BE2C (cell line): ENCODE data around the gene C20orf141.

Experiments
- DNase-seq: peaks from one replicate; pipeline ENCODE4 v3.0.0-alpha.2; 2020
- H3K27me3 ChIP-seq: fragments of 250-450 bp; sonication (Bioruptor Pico); 2 replicates; pipeline ENCODE4 v1.5.1; 2020; ENCODE audit warnings: mild to moderate bottlenecking
- H3K36me3 ChIP-seq: fragments of 250-450 bp; sonication (Bioruptor Pico); 2 replicates; pipeline ENCODE4 v1.5.1; 2020; ENCODE audit warnings: mild to moderate bottlenecking
- H3K4me1 ChIP-seq: fragments of 250-450 bp; sonication (Bioruptor Pico); 2 replicates; pipeline ENCODE4 v1.5.1; 2020
- H3K4me3 ChIP-seq: 2 replicates; pipeline ENCODE4 v1.5.1; 2011; ENCODE audit warnings: low read depth, low read length
- H3K9me3 ChIP-seq: fragments of 250-450 bp; sonication (Bioruptor Pico); 2 replicates; pipeline ENCODE4 v1.5.1; 2020
- TF ChIP-seq, protein P1 (sequence below): IDR thresholded peaks from 2 replicates; pipeline ENCODE4 v1.5.1; 2012; ENCODE audit warnings: mild to moderate bottlenecking, low read depth, low read length

The C20orf141 gene

DNA sequence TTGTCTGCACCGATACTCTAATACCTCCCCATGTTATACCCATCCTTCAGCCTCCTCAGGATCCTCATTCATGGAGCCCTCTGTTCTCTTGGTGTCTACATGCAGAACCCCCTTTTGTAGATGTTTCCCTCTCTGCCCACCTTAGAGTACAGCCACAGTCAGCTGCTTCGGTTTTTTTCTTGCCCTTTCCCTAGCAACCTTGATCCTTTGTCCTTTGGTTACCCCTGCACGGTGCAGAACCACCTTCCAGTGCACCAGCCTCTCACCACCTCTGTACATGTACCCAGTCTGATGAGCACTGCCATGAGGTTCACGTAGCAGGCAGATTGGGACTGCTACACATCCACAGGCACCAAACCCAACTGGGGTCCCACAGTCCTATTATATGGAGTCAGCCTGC, 33.0 kb downstream of the C20orf141 start:
- no peaks in the 10 kb centered on the region for H3K9me3 ChIP-seq
- no peak overlapping the region for H3K4me3 ChIP-seq
- H3K4me1 ChIP-seq: no peaks in the 10 kb centered on the region
- no peak for DNase-seq
- no peaks in the 10 kb centered on the region for H3K36me3 ChIP-seq
- TF ChIP-seq, protein P1, sequence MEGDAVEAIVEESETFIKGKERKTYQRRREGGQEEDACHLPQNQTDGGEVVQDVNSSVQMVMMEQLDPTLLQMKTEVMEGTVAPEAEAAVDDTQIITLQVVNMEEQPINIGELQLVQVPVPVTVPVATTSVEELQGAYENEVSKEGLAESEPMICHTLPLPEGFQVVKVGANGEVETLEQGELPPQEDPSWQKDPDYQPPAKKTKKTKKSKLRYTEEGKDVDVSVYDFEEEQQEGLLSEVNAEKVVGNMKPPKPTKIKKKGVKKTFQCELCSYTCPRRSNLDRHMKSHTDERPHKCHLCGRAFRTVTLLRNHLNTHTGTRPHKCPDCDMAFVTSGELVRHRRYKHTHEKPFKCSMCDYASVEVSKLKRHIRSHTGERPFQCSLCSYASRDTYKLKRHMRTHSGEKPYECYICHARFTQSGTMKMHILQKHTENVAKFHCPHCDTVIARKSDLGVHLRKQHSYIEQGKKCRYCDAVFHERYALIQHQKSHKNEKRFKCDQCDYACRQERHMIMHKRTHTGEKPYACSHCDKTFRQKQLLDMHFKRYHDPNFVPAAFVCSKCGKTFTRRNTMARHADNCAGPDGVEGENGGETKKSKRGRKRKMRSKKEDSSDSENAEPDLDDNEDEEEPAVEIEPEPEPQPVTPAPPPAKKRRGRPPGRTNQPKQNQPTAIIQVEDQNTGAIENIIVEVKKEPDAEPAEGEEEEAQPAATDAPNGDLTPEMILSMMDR: no peak
- H3K27me3 ChIP-seq: no peaks in the 10 kb centered on the region

DNA sequence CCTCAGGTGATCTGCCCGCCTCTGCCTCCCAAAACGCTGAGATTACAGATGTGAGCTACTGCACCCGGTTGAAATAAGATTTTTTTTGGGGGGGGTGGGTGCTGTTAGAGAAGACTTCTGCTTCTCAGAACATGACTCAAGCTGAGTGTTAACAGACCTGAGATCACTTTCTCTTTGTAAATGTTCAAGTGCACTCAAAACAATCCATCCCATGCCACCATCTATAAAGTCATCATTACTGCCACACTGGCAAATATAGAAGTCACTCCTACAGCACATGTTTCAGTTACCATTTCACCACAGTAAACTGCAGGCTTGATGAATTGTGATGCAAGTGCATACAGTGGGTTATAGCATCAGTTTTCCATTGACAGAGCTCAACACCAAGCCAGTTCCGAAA, 34.7 kb downstream of the C20orf141 start:
- TF ChIP-seq, protein P1: no peak
- Histone ChIP-seq H3K4me1 (no peaks in the 10 kb centered on the region), H3K4me3 (no peak overlapping the region), H3K9me3 (no peaks in the 10 kb centered on the region), H3K27me3 (no peaks in the 10 kb centered on the region), H3K36me3 (no peaks in the 10 kb centered on the region)
- no peak for DNase-seq

DNA sequence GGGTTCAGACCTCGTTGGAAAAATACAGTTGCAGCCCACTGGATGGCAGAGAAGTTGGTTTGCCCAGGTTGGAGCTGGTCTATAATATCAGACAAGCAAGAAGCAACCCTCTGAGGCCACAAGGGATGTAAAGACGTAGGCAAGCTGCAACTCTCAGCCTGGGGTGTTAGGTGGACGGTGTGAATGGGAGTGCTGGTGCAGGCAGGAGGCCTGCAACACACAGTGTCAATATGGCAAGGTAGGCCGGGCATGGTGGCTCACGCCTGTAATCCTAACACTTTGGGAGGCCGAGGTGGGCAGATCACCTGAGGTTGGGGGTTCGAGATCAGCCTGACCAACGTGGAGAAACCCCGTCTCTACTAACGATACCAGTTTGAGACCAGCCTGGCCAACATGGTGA, 36.3 kb downstream of the C20orf141 start:
- Histone ChIP-seq H3K9me3 (no peaks in the 10 kb centered on the region), H3K4me3 (no peak overlapping the region), H3K27me3 (no peaks in the 10 kb centered on the region), H3K36me3 (no peaks in the 10 kb centered on the region), H3K4me1 (no peaks in the 10 kb centered on the region)
- DNase-seq: no peak
- TF ChIP-seq, protein P1: no peak

DNA sequence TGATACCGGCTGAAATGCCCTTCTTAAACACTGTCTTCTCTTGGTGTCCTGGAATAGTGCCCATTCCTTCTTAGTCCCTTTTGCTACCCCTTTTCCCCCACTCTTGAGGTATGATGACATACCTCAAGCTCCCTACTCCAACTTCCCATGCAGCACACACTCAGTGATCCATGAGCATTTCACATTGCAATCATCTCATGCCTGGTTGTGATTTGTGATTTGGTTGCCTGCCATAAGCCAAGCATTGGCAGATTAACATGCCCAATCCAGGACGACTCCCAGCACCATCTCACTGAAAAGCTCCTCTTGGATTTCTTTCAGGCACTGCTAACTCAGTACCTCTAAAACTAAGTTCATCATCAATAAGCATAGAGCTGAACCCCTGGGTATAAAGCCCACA, 43.8 kb downstream of the C20orf141 start:
- TF ChIP-seq, protein P1: no peak
- no peaks in the 10 kb centered on the region for H3K36me3 ChIP-seq

DNA sequence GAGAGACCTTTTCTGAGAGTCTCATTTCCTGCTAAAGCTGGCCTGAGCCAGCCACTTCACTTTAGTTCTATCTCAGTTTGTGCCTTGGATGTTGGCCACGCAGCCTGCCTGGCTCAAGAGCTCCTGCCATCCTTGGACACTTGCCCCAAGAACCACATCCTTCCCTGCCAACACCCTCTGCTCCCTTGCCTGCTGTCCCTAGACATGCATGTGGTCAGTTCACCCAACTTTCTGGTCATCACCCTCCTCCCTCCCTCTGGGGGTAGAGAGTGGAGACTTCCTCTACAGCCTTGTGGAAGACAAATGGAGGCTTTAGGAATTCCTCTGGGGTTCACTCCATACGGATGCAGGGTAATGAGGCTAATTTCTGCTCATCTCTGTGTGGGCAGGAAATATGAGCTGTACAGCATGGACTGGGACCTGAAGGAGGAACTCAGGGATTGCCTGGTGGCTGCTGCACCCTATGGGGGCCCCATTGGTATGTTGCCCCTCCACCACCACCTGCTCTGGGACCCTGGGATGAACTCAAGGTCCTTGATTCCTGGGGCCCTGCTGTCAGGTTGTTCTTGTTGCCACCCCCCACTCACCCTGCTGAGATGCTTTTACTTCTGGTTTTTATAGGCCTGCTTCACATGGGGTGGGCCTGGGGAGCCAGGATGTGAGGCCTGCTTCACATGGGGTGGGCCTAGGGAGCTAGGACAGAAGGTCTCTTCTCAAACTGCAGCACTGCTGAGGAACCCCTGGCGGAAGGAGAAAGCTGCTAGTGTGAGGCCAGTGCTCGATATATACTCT, 44.7 kb downstream of the C20orf141 start:
- DNase-seq: no peak
- H3K9me3 ChIP-seq: no peaks in the 10 kb centered on the region
- TF ChIP-seq, protein P1: no peak
- no peaks in the 10 kb centered on the region for H3K36me3 ChIP-seq
- no peaks in the 10 kb centered on the region for H3K27me3 ChIP-seq
- H3K4me1 ChIP-seq: no peaks in the 10 kb centered on the region
- no peak overlapping the region for H3K4me3 ChIP-seq

More for the DNA sequence above, 43.8 kb downstream of the C20orf141 start:
- Histone ChIP-seq H3K9me3 (no peaks in the 10 kb centered on the region), H3K4me3 (no peak overlapping the region), H3K27me3 (no peaks in the 10 kb centered on the region), H3K4me1 (no peaks in the 10 kb centered on the region)
- DNase-seq: no peak

DNA sequence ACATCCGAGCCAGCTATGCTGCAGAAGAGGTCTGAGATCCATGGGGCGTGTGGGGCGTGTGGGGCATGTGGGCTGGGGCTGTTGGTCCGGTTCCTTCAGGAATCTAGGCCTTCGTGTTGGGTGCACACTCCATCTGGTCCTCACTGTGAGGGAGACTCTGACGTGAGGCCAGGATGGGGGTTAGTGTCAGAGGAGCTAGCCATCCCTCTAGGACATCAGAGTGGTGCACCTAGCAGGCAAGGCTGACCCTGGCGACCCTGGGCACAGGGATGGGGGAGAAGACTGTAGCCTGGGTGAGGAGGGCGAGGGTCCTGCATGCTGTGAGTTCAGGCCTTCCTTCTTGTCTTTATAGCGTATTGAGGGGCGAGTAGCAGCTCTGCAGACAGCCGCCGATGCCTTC, 49.8 kb downstream of the C20orf141 start:
- no peaks in the 10 kb centered on the region for H3K27me3 ChIP-seq
- no peak overlapping the region for H3K4me3 ChIP-seq
- TF ChIP-seq, protein P1: no peak
- no peaks in the 10 kb centered on the region for H3K9me3 ChIP-seq
- no peaks in the 10 kb centered on the region for H3K4me1 ChIP-seq
- no peaks in the 10 kb centered on the region for H3K36me3 ChIP-seq
- DNase-seq: no peak
